ENCODE data around the gene EMC7. TPM values are rescaled to one million over a fixed set of nuclear protein-coding genes. Genes with fewer than 3 reads are reported as not detected.

Gene EMC7
- total RNA-seq, 1 experiment from 2014 or later, result 38.7 TPM

GRCh38 chr15:34078900-34079299 is 22.8 kb downstream of the EMC7 start:
- intact Hi-C loops (cut with micrococcal nuclease), result no loop called here
- Histone ChIP-seq H3K4me1 (ENCODE audit: control insufficient read depth in 1 of 2, insufficient read depth in 2 of 2, low read length in 2 of 2) (no peaks in the 10 kb centered on the region), H3K9me2 (ENCODE audit: insufficient read depth) (no peaks in the 10 kb centered on the region), H3K4me2 (ENCODE audit: low read length) (no peak overlapping the region), H3K79me2 (ENCODE audit: insufficient read depth, low read length) (no peaks in the 10 kb centered on the region), H2AFZ (ENCODE audit: low read depth, low read length, poor library complexity, severe bottlenecking) (no peak overlapping the region), H4K20me1 (ENCODE audit: insufficient read depth) (no peaks in the 10 kb centered on the region), H3K36me3 (ENCODE audit: control insufficient read depth in 1 of 2, insufficient read depth in 2 of 2, low read length in 2 of 2) (no peaks in the 10 kb centered on the region), H3K9me3 (ENCODE audit: control insufficient read depth in 1 of 2, insufficient read depth in 1 of 2, low read depth in 1 of 2, low read length in 2 of 2) (no peaks in the 10 kb centered on the region), H3K4me3 (replicated peaks in 1 of 2; ENCODE audit: low read depth in 1 of 2, low read length in 2 of 2) (no peak overlapping the region), H3K9ac (ENCODE audit: low read length) (no peak overlapping the region), H3K27me3 (ENCODE audit: insufficient read depth, low read length) (no peaks in the 10 kb centered on the region), H3K27ac (ENCODE audit: low read depth, low read length) (no peak overlapping the region)
- ATAC-seq (no peak), DNase-seq (ENCODE audit: low read depth, low spot score) (no peak)
- ChIA-PET CTCF (interaction anchor here (1.0 kb wide), 1 partner anchor 18 kb away, joined by 3 read pairs; no protein-coding TSS in a partner anchor), RAD21 (ENCODE audit: low non-redundant PET in 1 of 2, low total read pairs in 2 of 2, uncharacterized antibody in 2 of 2, unreplicated experiment in 2 of 2) (no interaction called here), POLR2A (no interaction called here)
- BruUV-seq (replicated peaks), result no TSS peak
- TF ChIP-seq SIN3A (IDR thresholded peaks at IDR 0.05; ENCODE audit: low read depth), result no peak
- TF ChIP-seq CEBPB (IDR thresholded peaks at IDR 0.05; ENCODE audit: low read depth), result no peak
- no peak for TF ChIP-seq POLR2AphosphoS5 (IDR thresholded peaks at IDR 0.05; ENCODE audit: low read depth, low read length)
- TF ChIP-seq YY1 (IDR thresholded peaks at IDR 0.05; ENCODE audit: extremely low read depth, insufficient replicate concordance, low read depth, low read length), result no peak
- no peak for TF ChIP-seq ELF1 (IDR thresholded peaks at IDR 0.05; ENCODE audit: borderline replicate concordance, low read depth)
- no peak for TF ChIP-seq EZH2 (IDR thresholded peaks at IDR 0.05)

- no peaks in the 10 kb centered on the region for H4K20me1 ChIP-seq (ENCODE audit: insufficient read depth)
- ATAC-seq (no peak), DNase-seq (ENCODE audit: low read depth, low spot score) (no peak)
- no peak overlapping the region for H3K4me2 ChIP-seq (ENCODE audit: low read length)
- H2AFZ ChIP-seq (ENCODE audit: low read depth, low read length, poor library complexity, severe bottlenecking), result no peak overlapping the region
- H3K9me3 ChIP-seq (ENCODE audit: control insufficient read depth in 1 of 2, insufficient read depth in 1 of 2, low read depth in 1 of 2, low read length in 2 of 2), result no peaks in the 10 kb centered on the region
- no peaks in the 10 kb centered on the region for H3K79me2 ChIP-seq (ENCODE audit: insufficient read depth, low read length)
- ChIA-PET RAD21 (ENCODE audit: low non-redundant PET in 1 of 2, low total read pairs in 2 of 2, uncharacterized antibody in 2 of 2, unreplicated experiment in 2 of 2) (no interaction called here), CTCF (interaction anchor here (0.5 kb wide), 1 partner anchor 845 kb away, joined by 3 read pairs; no protein-coding TSS in a partner anchor), POLR2A (no interaction called here)
- no peaks in the 10 kb centered on the region for H3K9me2 ChIP-seq (ENCODE audit: insufficient read depth)
- intact Hi-C loops (cut with micrococcal nuclease), result no loop called here
- H3K9ac ChIP-seq (ENCODE audit: low read length), result no peak overlapping the region
- H3K36me3 ChIP-seq (ENCODE audit: control insufficient read depth in 1 of 2, insufficient read depth in 2 of 2, low read length in 2 of 2), result no peaks in the 10 kb centered on the region
- H3K27ac ChIP-seq (ENCODE audit: low read depth, low read length), result no peak overlapping the region
- no peak overlapping the region for H3K4me3 ChIP-seq (replicated peaks in 1 of 2; ENCODE audit: low read depth in 1 of 2, low read length in 2 of 2)
- H3K27me3 ChIP-seq (ENCODE audit: insufficient read depth, low read length), result no peaks in the 10 kb centered on the region
- no TSS peak for BruUV-seq (replicated peaks)
- no peaks in the 10 kb centered on the region for H3K4me1 ChIP-seq (ENCODE audit: control insufficient read depth in 1 of 2, insufficient read depth in 2 of 2, low read length in 2 of 2)
- no peak for TF ChIP-seq RAD21 (IDR thresholded peaks at IDR 0.05; ENCODE audit: low read depth)
- no peak for TF ChIP-seq CTCF (IDR thresholded peaks at IDR 0.05 in 2 of 3, conservative IDR thresholded peaks at IDR 0.05 in 1 of 3; ENCODE audit: borderline replicate concordance in 1 of 3, insufficient read depth in 1 of 3, low read depth in 2 of 3, low read length in 2 of 3)
- no peak for TF ChIP-seq REST (IDR thresholded peaks at IDR 0.05; ENCODE audit: low read depth)
- TF ChIP-seq YY1 (IDR thresholded peaks at IDR 0.05; ENCODE audit: extremely low read depth, insufficient replicate concordance, low read depth, low read length), result no peak
- TF ChIP-seq EZH2 (IDR thresholded peaks at IDR 0.05), result no peak
- TF ChIP-seq ZBTB33 (IDR thresholded peaks at IDR 0.05; ENCODE audit: extremely low read depth, insufficient replicate concordance, low read length), result no peak
- TF ChIP-seq EGR1 (IDR thresholded peaks at IDR 0.05; ENCODE audit: low read depth), result no peak
- TF ChIP-seq ATF3 (IDR thresholded peaks at IDR 0.05), result no peak
Observed at GRCh38 chr15:34076785-34077184, 24.9 kb downstream of the EMC7 start.
